ENCODE measurements around the gene CDKN2B-AS1. TPM values are rescaled to one million over a fixed set of nuclear protein-coding genes. Genes with fewer than 3 reads are reported as not detected.

CDKN2B-AS1 gene
- total and polyA plus RNA-seq, 2 experiments from 2014 or later = 0.14 TPM; not detected in 1

- TF ChIP-seq ZNF331 (CRISPR knock-in tag; IDR thresholded peaks at IDR 0.05; ENCODE audit: low read depth) (no peak), EZH2 (IDR thresholded peaks at IDR 0.05; ENCODE audit: low read depth, unreplicated experiment) (no peak), STAT1 (IDR thresholded peaks at IDR 0.05; ENCODE audit: unreplicated experiment) (no peak), CTCF (conservative IDR thresholded peaks at IDR 0.05; ENCODE audit: low read depth in 2 of 2) (no peak)
These were observed 41.0 kb downstream of the CDKN2B-AS1 start (continued) for GRCh38 chr9:22035591-22036011.

GRCh38 chr9:22036866-22037626 is 42.5 kb downstream of the CDKN2B-AS1 start:
- no peaks in the 10 kb centered on the region for H4K20me1 ChIP-seq (replicated peaks; ENCODE audit: insufficient read depth)
- peaks cover 6% of the 10 kb centered on the region; the same call in 1 of the 2 replicates for H3K4me1 ChIP-seq (ENCODE audit: insufficient read depth)
- no peak for DNase-seq (ENCODE audit: low spot score)
- no peaks in the 10 kb centered on the region for H3K9me3 Mint-ChIP-seq
- H3K27ac ChIP-seq (ENCODE audit: low read depth) = no peak overlapping the region
- H3K4me2 ChIP-seq = no peak overlapping the region
- H3K4me3 Mint-ChIP-seq = no peak overlapping the region
- H2AFZ ChIP-seq = no peak overlapping the region
- no peak for TF ChIP-seq ZNF462 (CRISPR knock-in tag; IDR thresholded peaks at IDR 0.05)
- TF ChIP-seq REST (IDR thresholded peaks at IDR 0.05; ENCODE audit: unreplicated experiment) = no peak
- TF ChIP-seq NANOG (IDR thresholded peaks at IDR 0.05; ENCODE audit: borderline replicate concordance) = no peak
- no peak for TF ChIP-seq ZNF114 (CRISPR knock-in tag; IDR thresholded peaks at IDR 0.05)
- TF ChIP-seq EZH2phosphoT487 (IDR thresholded peaks at IDR 0.05; ENCODE audit: unreplicated experiment) = no peak
- no peak for TF ChIP-seq EZH2 (IDR thresholded peaks at IDR 0.05; ENCODE audit: low read depth, unreplicated experiment)
- no peak for TF ChIP-seq CTCF (conservative IDR thresholded peaks at IDR 0.05; ENCODE audit: low read depth in 2 of 2)
- TF ChIP-seq STAT1 (IDR thresholded peaks at IDR 0.05; ENCODE audit: unreplicated experiment) = no peak
- TF ChIP-seq ZNF331 (CRISPR knock-in tag; IDR thresholded peaks at IDR 0.05; ENCODE audit: low read depth) = no peak
- no peaks in the 10 kb centered on the region for H3K79me2 ChIP-seq (replicated peaks; ENCODE audit: insufficient read depth)
- H3K4me1 Mint-ChIP-seq = peaks cover 12% of the 10 kb centered on the region; the same call in 2 of the 3 replicates
- ATAC-seq = no peak
- no peak overlapping the region for H3K27ac Mint-ChIP-seq
- H3K27me3 ChIP-seq (ENCODE audit: insufficient read depth) = no peaks in the 10 kb centered on the region
- H3K36me3 ChIP-seq (ENCODE audit: insufficient read depth) = no peaks in the 10 kb centered on the region
- H3K9me2 ChIP-seq (ENCODE audit: insufficient read depth) = no peaks in the 10 kb centered on the region
- H3K36me3 Mint-ChIP-seq (ENCODE audit: low read depth) = no peaks in the 10 kb centered on the region
- no peaks in the 10 kb centered on the region for H3F3A ChIP-seq (replicated peaks; ENCODE audit: low read depth)
- H3K4me3 ChIP-seq = no peak overlapping the region
- no peaks in the 10 kb centered on the region for H3K27me3 Mint-ChIP-seq (ENCODE audit: insufficient read depth, low read depth, poor library complexity)

All from GM23338 (cell line).